Iris pigment epithelial cell (primary cell): Measurements from ENCODE around the gene PDE6G.

Experiments used
- DNase-seq: peaks from one replicate; pipeline ENCODE4 v3.0.0-alpha.2; 2011; ENCODE audit warnings: low read depth

Gene PDE6G

DNA sequence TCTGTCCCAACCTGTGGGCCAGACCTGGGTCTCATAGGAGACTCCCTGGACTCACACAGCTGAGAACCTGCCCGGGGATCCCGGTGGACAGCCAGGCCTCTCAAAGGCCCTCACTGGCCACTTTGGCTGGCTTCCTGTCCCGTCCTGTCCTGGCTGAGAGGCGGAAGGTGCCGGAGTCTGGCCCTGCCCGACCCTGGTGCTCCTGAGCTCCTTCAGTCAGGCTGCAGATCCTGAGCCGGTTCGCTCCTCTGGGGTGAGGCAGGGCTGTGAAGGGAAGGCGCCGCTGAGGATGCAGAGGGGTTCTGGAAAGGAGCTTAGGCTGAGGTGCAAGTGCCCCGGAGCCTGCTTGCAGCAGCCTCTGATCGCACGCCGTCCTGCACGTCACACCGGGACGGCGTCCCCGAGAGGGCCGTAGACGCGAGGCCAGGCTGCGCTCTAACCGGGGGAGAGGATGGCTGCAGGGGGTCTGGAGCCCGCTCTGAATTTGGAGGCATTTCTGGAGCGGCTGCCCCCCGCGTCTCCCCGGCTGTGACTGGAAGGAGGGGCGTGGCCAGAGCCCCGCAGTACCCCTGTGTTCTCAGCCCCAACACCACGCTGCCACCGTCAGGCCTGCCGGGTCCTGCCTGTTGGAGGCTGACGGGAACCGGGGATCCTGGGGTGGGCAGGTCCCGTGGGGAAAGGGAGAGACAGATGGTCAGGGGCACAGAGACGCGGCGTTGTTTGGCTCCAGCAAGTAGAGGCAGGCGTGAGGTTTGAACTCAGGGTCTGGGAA, 31.6 kb upstream of the PDE6G start:
- no peak for DNase-seq

DNA sequence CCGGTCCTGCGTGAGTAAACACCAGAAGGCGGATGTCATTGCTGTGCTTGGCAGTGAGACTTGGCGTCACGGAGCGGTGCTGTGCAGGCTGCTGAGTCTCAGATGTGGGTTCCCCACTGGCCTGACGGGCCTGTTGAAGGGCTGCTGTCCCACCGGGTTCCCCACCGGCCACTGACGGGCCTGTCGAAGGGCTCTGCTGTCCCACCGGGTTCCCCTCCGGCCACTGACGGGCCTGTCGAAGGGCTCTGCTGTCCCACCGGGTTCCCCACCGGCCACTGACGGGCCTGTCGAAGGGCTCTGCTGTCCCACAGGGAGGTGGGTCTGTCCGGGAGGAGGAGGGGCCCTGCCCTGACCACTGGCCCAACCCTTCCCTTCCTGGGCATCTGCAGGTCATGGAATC, 30.3 kb upstream of the PDE6G start:
- no peak for DNase-seq

GRCh38 chr17:81685108-81685507, 28.8 kb upstream of the PDE6G start:
- peak; percentile 81 for DNase-seq

GRCh38 chr17:81684442-81684911, 28.1 kb upstream of the PDE6G start:
- DNase-seq = no peak

GRCh38 chr17:81683584-81684441, 27.5 kb upstream of the PDE6G start, which contains the start of the genes ARL16 and HGS:
Gene ARL16, minus strand, starts transcription at chr17:81683797. Its CDS starts 44 bp downstream, at chr17:81683753.
Gene HGS, plus strand, starts transcription at chr17:81684011. Its CDS starts 56 bp downstream, at chr17:81684067.
- peak; percentile 99 for DNase-seq

DNA sequence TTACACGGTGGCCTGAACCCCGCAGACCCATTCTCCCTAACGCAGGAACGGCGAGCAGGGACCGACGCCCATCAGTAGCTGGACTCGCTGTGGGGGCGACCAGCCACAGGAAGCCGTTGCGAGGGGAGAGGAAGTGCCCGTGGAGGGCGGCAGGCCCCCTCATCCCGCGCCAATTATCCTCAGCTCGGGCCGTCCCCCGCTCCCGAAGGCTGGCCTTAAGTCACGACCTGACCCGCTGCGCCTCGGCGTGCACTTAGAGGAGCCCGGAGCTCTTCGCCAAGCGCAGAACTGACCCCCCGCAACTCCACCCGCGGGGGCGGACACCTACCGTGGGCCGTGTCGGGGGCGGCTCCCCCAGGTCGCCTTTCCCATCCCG, 26.9 kb upstream of the PDE6G start:
- DNase-seq = no peak

DNA sequence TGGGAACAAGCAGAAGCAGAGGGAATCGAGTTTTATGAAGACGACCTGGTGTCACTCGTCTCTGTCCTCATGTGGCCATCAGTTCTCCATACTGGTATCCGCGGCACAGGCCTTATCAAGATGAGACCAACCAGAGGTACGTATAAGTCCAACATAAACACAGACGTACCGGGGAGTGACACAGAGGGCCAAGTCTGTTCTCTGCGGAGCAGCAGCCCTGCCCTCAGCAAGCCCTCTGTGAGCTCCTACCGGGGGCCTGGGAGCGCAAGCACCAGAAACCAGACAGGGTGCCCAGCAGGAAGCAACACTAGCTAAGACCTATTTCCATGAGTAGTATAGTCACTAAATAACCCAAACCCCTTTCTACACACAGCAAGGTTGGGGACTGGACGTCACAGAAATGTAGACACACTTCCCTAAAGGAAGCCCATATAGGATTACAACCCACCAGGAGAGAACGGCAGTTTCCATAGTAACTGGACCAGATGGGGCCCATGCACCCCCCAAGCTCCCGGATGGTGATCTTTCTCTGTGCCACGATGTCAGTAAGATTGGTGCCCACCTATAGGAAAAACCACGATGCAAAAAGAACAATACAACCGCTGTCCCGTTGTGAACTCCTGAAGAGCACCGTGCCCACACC, 26.3 kb upstream of the PDE6G start:
- DNase-seq = peak; percentile 21

- DNase-seq = no peak
These were observed 25.3 kb upstream of the PDE6G start for GRCh38 chr17:81681672-81682071.

- no peak for DNase-seq
These were observed 23.8 kb upstream of the PDE6G start for GRCh38 chr17:81680150-81680549.

DNA sequence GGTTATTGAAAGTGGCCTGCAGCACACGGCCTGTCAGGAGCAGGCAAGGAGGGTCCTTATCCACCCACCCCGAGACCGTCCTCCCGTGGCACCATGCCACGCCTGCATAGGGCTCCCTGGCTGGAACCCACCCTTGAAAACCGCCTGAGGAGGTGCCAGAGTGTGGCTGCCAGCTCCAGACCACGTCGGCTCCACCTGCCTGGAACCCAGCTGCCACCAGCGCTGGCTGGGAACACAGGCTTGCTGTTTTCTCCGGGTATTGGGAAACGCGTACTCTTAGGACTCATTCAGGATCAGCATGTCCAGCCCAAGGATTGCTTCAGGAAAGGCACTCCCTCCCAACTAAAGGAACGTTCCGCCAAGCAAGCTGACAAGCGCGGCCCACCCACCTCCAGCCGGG, 20.6 kb upstream of the PDE6G start:
- DNase-seq = no peak

GRCh38 chr17:81675515-81676221, 19.3 kb upstream of the PDE6G start:
- DNase-seq = peak; percentile 36

DNA sequence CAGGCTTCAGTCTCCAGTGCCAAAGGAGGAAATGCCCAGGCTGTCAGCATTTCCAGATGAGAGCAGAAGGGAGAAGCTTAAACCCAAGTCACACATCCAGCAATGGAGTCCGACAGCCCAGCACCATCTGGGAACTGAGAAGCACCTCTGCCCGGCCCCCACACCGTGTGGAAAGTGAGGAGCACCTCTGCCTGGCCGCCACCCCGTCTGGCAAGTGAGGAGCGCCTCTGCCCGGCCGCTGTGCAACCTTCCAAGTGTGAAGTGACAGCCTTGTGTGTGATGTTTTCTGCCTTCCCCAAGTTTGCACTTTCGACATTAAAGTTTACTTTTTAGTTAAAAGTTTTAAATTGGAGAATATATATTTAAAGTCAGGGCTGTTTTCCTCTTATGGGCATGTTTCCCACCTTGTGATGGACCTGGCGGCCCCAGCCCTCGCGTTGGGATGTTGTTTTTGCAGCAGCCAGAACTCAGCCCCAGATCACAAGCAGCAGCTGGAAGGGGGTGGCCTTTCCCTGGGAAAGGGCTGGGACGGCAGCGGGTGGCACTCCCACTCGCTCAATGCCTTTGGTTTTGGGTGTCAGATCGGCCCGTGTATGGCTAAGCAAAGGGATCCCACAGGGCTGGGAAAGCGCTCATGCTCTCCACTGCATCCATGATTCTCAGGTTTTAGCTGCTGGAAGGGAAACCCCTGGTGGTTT, 17.4 kb upstream of the PDE6G start:
- no peak for DNase-seq

DNA sequence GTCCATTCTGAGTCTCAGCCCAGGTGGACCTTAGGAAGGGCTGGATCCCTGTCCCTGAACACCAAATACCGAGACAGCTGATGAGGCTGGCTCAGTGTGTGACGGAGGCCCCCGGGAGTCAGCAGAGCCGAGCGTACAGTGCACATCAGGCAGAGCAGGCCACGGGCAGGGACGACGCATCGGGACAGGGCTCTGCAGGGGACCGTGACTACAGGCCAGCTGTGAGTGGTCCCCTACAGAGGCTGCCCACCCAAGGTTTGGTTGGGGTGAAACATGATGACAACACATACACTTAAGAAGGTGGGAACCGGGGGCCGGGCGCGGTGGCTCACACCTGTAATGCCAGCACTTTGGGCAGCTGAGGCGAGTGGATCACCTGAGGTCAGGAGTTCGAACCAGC, 16.6 kb upstream of the PDE6G start:
- DNase-seq = no peak

- DNase-seq = no peak
These were observed 16.2 kb upstream of the PDE6G start for GRCh38 chr17:81672504-81672903.

DNA sequence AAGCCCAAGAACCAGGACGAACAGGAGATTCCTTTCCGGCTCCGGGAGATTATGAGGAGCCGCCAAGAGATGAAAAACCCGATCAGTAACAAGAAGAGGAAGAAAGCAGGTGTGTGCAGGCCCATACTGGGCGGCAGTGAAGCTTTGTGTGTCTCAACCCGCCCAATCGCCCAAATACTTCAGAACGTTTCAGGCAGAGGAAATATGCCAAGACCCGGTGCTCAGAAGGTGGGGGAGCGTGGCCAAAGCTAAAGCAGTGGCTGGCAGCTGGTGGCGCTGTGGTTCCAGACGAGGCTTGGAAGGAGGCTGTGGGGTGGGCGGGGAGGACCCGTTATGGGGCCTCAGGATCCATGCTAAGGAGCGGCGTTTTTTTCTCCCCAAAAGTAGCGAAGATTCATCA, 11.4 kb upstream of the PDE6G start:
- DNase-seq = no peak

- DNase-seq = peak; percentile 98
These were observed 10.2 kb upstream of the PDE6G start, which contains the start of the genes CCDC137 and OXLD1 for GRCh38 chr17:81666342-81667191. Gene CCDC137, plus strand, starts transcription at chr17:81666737. Its CDS starts 30 bp downstream, at chr17:81666767. Gene OXLD1, minus strand, starts transcription at chr17:81666605. Its CDS starts 28 bp downstream, at chr17:81666577.

DNA sequence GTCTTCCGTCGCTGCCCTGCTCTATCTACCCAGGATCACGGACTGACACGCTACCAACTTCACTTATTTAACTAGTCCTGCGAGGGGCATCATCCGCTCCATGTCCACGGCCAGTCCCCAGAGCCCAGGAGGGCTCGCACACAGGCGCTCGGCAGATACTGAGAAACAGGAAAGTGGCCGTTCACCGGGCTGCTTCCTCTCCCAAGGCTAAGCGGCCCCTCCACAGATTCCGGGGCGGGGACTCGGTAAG, 9.7 kb upstream of the PDE6G start:
- peak; percentile 37 for DNase-seq

GRCh38 chr17:81665205-81666091, 9.1 kb upstream of the PDE6G start:
- DNase-seq = peak; percentile 24

GRCh38 chr17:81664051-81664470, 7.7 kb upstream of the PDE6G start:
- DNase-seq = no peak
